ENCODE measurements around the gene GBA2.

The GBA2 gene

GRCh38 chr9:35714123-35714522 lies 34.9 kb downstream of the GBA2 start:
- DNase-seq = no peak

DNA sequence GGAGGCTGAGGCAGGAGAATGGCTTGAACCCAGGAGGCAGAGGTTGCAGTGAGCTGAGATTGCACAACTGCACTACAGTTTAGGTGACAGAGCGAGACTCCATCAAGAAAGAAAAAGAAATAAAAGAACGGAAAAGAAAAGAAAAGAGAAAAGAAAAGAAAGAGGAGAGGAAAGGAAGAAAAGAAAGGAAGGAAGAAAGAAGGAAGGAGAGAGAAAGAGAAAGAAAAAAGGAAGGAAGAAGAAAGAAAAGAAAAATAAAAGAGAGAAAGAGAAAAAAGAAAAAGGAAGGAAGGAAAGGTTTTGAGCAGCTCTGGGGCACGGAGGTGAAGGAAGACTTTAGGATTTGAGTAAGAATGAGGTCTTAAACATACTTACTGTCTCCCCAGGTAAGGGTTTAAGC lies 35.5 kb downstream of the GBA2 start:
- DNase-seq = no peak

DNA sequence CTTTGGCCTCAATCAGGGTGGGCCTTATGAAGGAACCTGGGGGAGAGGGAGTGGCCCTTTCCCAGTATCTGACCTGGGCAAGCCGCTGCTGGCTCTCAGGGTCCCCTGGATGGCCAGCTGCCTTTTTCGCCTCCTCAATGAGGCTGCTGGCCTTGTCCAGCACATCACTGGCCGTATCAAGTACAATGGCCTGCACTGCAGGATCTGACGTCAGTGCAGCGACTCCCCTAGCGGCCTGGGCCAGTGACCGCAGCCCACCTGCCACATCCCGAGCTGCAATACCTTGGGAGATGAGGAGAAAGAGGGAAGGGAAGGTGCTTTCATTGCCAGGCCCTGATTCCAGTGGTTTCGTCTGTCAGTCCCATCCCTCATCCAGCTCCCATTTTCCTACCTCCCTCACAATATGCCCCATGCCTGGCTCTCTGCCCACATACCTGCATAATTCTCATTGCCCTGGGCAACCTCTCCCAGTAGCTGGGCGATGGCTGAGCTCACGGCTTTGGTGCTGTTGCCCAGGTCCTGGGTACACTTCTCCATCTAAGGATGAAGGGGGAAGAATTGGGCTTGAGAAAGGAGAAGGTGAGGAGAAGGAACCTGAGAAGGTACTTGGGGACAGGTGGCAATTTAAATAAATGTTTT lies 36.1 kb downstream of the GBA2 start:
- DNase-seq = no peak

GRCh38 chr9:35711501-35712428 lies 37.3 kb downstream of the GBA2 start:
- DNase-seq = no peak

DNA sequence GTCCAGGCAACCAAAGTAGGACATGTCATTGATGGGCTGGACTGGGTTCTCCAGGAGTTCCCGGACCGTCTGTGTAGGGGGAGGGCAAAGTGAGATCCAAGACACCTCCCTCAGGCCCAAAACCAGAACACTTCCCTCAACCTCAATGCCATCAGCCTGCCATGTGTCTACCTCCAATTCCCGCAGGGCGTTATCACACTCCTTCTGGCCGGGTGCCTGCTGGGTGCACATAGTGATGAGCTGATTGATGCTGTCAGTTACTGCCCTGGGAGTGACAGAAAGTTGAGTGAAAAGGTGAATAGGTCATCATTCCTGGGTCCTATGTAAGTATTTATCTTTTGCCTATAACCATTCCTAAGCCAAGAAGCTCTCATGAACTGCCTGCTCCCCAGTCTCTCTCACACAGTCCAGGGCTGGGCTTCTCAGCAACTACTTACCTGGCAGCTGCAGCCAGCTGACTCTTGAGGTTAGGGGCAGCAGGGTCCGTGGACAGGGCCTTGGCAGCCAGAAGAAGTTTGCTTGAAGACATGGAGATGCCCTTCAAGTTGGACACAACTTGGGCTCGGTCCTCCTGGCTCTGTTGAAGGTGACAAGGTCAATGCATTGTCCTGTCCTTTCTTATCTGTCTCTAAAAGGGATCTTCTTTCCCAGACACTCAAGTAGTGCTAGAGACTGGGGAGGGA lies 38.1 kb downstream of the GBA2 start:
- no peak for DNase-seq

GRCh38 chr9:35708146-35708545 lies 40.9 kb downstream of the GBA2 start:
- no peak for DNase-seq

GRCh38 chr9:35706951-35707350 lies 42.1 kb downstream of the GBA2 start:
- DNase-seq = no peak

DNA sequence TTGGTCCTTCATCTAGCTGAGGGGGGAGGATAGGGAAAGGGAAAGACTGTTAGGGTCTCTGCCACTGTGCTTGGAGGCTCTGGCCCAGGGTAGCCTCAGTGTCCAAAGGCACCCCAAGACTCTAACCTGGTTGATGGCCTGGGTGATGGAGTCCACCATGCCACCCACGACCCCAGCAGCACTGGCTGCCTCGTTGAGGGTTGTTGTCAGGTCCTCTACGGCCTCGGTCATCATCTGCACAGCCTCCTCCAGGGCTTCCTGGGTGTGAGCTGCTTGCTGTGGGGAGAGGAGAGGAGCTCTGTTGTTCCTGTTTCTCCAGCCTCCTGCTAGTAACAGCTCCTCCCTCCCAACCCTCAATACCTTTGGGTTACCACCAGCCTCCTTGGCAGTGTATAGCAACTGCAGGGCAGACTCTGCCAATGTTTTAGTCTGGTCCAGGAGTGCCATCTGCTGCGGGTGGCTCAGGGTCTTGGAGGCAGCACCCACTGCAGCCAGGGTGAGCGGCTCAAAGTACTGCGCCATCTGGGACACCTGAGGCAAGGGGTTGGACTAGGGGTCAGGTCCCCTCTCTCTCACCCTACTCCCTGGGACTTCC lies 43.1 kb downstream of the GBA2 start:
- no peak for DNase-seq

GRCh38 chr9:35705372-35705771 lies 43.7 kb downstream of the GBA2 start:
- no peak for DNase-seq

DNA sequence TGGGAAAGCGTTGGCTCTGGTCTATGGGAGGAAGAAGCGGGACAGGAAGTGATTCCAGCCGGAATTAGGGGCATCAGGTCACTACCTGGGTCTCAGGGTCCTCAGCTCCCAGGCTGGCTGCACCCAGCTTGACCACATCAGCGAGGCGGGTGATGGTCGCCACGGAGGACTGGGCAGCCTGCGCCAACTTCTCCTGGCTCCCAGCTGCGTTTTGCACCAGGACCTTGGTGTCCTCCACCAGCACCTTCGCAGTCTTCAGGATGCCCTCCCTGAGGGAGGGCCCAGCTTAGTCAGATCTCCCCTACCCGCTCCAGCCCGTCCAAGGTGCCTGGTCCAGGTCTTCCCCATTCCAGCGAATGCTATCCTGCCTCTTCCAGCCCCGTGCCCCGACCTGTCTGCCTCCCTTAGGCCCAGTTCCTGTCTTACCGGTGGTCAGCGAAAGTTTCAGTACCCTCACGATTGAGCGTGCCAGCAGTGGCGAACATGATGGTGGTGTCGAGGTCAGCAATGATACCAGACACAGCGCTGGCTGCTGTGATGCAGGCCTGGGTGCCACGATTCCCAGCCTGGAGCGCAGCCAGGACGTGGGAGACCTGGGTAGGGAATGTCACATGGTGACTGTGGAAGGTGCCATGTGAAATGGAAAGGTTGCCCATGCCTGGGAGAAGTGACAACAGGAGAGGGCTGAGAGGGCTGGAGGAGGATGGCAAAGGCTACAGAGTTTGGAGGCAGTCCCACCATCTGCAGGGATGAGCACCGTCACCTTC lies 44.9 kb downstream of the GBA2 start:
- DNase-seq = no peak

DNA sequence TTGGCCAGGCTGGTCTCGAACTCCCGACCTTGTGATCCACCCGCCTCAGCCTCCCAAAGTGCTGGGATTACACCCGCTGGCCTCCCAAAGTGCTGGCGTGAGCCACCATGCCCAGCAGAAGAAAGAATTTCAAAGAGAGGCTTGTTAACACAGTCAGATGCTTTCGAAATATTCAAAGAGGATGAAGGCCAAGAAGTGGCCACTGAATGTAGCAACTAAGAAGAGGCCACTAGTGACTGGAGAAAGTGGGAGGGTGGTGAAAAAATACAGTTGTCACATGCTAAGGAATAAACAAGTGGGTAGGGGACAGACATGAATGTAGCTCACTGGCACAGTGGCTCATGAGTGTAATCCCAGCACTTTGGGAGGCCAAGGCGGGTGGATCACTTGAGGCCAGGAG lies 46.3 kb downstream of the GBA2 start:
- no peak for DNase-seq

DNA sequence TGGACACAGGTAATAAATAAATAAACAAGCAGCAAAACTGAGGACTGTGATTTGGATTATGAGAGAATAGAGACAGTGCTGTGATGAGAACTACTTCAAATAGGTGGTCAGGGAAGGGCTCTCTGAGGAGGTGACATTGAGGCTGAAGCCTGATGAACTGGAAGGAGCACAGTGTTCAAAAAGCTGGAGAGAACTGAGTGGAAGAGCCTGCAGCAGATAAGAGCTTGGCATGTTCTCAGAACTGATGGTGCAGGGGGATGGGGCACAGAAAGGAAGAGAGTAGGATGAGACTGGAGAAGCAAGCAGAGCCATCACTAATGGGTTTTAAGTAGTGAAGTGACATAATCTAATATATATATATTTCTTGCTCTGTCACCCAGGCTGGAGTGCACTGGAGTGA lies 48.1 kb downstream of the GBA2 start:
- no peak for DNase-seq

- DNase-seq = no peak
Observed at GRCh38 chr9:35700031-35700430, 49.0 kb downstream of the GBA2 start.

DNA sequence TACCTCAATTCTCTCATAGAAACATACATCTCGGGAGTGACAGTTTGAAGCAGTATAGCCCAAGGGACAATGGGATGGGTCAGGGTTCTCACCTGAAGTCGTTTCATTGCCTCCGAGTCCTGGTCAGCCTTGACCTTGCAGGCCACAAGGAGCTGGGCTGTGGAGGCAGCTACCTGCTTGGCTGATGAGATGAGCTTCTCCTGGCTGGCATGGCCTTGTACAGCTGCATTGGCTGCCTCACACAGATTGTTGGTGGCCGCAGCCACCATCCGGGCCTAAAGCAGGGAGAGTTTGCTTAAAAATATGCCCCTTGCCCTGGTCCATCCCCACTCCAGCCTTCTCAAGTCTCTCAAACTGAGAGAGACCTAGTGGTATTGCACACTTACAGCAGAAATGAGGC lies 50.8 kb downstream of the GBA2 start:
- DNase-seq = no peak

- no peak for DNase-seq
Observed at GRCh38 chr9:35697486-35697885, 51.5 kb downstream of the GBA2 start.

DNA sequence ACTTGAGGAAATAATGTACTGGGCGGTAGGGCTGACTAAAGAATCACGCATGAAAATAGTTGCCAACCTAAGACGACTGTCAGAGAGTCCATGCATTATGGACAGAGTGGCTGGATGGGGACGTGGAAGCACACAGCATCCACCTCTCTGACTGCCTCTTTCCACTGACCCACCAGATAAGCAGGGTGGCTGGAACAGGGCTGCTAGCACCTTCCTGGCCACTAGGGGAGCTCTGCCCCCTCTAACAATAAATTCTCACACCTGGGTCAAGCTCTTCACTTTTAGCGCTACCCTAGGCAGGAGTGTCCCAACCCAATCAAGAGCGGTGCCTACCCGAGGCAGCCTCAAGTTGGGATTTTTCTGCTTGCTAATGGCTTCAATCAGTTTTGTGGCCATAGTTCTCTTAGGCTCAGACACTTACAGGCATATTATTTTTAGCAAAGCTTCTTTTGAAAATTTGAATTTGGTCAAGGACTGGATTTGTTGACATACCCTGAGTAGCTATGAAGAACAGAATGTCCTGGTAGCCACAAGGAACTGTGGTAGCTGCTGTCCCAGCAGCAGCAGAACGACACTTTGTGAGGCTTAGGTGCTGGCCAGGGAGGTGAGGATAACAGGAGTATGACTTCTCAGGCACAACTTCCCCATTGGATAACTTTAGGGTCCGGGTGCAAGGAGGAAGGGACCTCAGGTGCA lies 52.4 kb downstream of the GBA2 start:
- DNase-seq = no peak

DNA sequence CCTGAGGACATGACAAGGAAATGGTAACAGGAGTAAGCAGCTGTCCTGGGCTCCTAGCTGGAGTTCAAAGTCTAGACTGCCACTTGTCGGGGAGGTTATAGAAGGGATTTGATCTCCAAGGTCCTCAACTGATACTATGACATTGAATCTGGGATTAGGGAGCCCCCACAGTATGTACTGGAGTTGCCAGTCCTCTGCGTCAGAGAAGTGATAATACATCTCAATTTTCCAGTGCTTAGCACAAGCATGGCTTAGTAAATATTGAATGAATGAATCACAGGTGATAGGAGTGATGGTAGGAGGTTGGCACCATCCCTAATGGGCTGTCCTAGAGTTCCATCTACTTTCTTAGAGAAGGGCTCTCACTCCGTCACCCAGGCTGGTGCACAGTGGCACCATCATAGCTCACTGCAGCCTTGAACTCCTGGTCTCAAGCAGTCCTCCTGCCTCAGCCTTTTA lies 53.1 kb downstream of the GBA2 start:
- no peak for DNase-seq

- DNase-seq = no peak
Observed at GRCh38 chr9:35691757-35692301, 57.2 kb downstream of the GBA2 start.

- DNase-seq = no peak
Observed at GRCh38 chr9:35691334-35691650, 57.7 kb downstream of the GBA2 start.

DNA sequence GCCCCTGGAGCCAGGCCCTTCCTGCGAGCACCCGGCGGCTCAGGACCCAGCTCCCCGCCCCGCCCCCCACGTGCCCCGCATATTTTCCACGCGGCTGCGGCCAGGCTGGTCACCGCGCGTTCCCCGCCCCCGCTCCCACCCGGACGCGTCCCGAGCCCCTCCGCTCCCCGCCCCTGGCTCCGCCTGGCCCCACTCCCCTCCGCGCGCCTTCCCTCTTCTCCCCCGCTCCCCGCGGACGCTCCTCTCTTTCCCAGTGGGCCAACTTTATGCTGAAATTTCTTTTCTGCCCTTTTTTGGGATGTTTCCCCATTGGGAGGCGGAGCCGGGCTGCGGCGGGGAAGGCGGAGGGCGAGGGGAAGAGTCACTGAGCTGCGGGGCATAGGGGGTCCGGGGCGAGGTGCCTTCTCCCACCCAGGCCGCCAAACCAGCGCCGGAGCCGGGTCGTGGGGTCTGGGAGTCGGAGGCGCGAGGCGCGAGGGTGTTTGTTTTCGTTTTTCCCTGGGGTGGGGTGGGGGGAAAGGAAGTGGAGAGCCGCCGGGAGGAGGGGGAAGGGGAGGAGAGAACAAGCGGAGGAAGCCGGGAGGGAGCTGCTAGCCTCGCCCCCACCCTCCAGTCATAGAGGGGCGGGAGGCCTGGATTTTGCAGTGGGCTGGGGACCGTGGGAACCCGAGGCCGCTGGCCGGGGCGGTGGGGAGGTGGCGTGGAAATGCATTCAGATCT lies 58.3 kb downstream of the GBA2 start:
- DNase-seq = no peak

- DNase-seq = no peak
Observed at GRCh38 chr9:35690294-35690613, 58.8 kb downstream of the GBA2 start.

All from SIG-M5 (cell line).